GM12864 (cell line): ENCODE data around the gene FUOM.
"Not testable (repeated sequence)": the region's sequence is repeated elsewhere in the genome, so short reads cannot be mapped to it uniquely, and the experiment has no call there.

ENCODE experiments used
- DNase-seq: peaks from one replicate; pipeline ENCODE4 v3.0.0-alpha.2; 2011; ENCODE audit warnings: low read depth
- H3K4me3 ChIP-seq: 2 replicates; pipeline ENCODE4 v1.5.1; 2011; ENCODE audit warnings: mild to moderate bottlenecking, low read depth, low read length, control low read depth
- CTCF ChIP-seq: IDR thresholded peaks from 2 replicates; pipeline ENCODE4 v1.5.1; 2011; ENCODE audit warnings: low read depth, mild to moderate bottlenecking, moderate library complexity, low read length, control low read depth, inconsistent platforms; ENCODE audit errors: missing control alignments

FUOM gene

GRCh38 chr10:133327651-133328357 is 30.0 kb downstream of the FUOM start:
- H3K4me3 ChIP-seq = no peak overlapping the region
- no peak for TF ChIP-seq CTCF
- DNase-seq = no peak

DNA sequence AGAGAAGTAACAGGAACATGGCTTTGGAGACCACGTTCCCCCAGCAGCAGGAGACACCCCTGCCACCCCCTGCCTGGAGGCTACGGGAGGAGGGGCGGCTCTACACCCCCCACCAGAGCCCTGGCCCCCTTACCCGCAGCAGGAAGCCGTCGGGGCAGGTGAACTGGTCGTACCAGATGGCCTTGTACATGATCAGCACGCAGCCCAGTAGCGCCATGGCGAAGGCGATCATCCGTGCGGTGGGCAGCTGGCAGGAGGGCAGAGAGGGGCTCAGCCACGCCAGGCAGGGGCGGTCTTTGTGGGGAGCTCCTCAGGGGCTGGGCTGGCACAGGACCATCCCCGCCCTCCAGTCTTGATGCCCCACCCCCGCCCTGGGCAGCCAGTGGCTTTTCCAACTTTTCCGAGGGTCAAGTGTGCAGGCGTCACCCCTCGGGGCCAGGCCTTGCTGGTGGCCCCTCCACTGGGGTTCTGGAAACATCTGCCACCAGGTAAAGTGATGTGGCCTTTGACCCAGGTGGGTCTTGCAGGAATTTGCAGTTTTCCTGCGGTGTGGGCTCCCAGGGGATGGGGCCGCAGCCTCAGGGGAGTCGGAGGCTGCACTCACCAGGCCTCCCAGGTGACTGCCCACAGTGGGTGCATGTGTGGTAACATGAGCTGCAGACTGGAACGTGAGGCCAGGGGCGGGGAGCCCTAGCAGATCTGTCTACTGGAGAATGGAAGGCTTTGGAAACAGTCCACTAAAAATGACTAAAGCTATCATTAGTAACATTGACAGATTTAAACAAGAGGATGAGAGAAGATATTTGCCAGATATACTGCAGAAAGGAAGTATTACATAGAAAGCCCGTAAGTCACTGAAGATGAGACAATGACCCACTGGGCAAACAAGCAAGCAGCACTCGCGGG is 30.8 kb downstream of the FUOM start:
- H3K4me3 ChIP-seq = no peak overlapping the region
- DNase-seq = no peak
- no peak for TF ChIP-seq CTCF

- TF ChIP-seq CTCF = no peak
- H3K4me3 ChIP-seq = no peak overlapping the region
- no peak for DNase-seq
These were observed 31.6 kb downstream of the FUOM start for GRCh38 chr10:133326223-133326551.

- DNase-seq = no peak
- TF ChIP-seq CTCF = no peak
- H3K4me3 ChIP-seq = no peak overlapping the region
These were observed 32.2 kb downstream of the FUOM start for GRCh38 chr10:133325440-133326222.

- H3K4me3 ChIP-seq = no peak overlapping the region
- TF ChIP-seq CTCF = no peak
- DNase-seq = no peak
These were observed 33.0 kb downstream of the FUOM start for GRCh38 chr10:133324857-133325260.

DNA sequence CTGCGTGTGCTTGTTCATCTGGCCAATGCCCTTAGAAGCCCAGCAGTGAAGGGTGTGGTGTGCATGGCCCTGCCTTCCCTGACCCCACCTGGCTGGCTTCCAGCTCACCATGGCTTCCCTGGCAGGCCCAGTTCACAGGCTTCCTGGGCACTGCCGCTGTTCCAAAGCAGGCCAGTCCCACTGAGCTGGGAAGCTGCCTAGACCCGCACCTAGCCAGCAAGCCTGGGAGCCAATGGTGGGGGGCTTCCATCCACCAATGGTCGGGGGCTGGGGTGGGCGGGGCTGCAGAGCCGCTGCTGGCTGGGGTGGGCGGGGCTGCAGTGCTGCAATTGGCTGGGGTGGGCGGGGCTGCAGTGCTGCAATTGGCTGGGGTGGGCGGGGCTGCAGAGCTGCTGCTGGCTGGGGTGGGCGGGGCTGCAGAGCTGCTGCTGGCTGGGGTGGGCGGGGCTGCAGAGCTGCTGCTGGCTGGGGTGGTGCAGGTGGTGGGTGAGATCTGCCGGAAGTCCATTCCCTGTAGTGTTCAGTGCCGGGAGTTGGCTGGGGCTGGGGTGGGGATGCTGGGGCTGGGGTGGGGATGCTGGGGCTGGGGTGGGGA is 33.5 kb downstream of the FUOM start:
- H3K4me3 ChIP-seq = no peak overlapping the region
- no peak for TF ChIP-seq CTCF
- DNase-seq = no peak

- DNase-seq, H3K4me3 ChIP-seq: not testable (repeated sequence)
These were observed 35.6 kb downstream of the FUOM start for GRCh38 chr10:133322064-133322709.

- not testable (repeated sequence) for H3K4me3 ChIP-seq, DNase-seq
These were observed 36.9 kb downstream of the FUOM start for GRCh38 chr10:133320852-133321422.
